ENCODE data around the gene RREB1.

Gene RREB1

DNA sequence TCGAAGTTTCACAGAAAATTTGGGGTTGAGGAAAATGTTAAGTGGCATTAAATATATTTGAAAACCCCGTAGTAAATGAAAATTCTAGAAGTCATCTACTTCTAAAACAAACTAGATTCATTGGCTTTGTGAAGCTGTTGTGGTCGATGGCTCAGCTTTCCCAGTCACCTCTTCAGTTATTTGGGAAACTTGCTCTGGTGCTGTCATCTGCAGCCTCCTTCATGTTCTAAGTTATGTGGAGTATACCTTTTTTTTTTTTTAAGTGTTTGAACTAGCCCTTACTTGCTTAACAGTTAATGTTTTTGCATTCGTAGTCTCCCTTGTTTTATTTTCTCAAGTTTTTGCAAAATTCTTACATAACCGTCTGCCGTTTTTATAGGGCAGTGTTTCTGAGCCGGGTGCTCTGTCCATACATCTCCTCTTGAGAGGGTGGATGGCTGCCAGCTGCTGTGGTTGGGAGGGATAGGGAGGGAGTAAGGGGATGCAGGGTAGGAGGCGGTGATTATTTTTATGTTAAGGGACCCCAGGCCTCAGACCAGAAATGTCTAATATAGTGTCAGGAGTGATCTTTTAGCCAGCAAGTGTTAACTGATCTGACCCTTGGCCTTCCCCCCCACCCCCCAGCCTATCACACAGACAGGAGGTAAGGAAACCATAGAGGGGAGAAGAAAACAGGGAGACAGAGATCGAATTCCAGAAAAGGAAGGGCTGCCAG, 7.1 kb downstream of the RREB1 start:
- TF ChIP-seq, protein P1, sequence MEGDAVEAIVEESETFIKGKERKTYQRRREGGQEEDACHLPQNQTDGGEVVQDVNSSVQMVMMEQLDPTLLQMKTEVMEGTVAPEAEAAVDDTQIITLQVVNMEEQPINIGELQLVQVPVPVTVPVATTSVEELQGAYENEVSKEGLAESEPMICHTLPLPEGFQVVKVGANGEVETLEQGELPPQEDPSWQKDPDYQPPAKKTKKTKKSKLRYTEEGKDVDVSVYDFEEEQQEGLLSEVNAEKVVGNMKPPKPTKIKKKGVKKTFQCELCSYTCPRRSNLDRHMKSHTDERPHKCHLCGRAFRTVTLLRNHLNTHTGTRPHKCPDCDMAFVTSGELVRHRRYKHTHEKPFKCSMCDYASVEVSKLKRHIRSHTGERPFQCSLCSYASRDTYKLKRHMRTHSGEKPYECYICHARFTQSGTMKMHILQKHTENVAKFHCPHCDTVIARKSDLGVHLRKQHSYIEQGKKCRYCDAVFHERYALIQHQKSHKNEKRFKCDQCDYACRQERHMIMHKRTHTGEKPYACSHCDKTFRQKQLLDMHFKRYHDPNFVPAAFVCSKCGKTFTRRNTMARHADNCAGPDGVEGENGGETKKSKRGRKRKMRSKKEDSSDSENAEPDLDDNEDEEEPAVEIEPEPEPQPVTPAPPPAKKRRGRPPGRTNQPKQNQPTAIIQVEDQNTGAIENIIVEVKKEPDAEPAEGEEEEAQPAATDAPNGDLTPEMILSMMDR (conservative IDR thresholded peaks at IDR 0.05) = no peak
- H3K27ac ChIP-seq = peak overlapping the region; percentile 71

DNA sequence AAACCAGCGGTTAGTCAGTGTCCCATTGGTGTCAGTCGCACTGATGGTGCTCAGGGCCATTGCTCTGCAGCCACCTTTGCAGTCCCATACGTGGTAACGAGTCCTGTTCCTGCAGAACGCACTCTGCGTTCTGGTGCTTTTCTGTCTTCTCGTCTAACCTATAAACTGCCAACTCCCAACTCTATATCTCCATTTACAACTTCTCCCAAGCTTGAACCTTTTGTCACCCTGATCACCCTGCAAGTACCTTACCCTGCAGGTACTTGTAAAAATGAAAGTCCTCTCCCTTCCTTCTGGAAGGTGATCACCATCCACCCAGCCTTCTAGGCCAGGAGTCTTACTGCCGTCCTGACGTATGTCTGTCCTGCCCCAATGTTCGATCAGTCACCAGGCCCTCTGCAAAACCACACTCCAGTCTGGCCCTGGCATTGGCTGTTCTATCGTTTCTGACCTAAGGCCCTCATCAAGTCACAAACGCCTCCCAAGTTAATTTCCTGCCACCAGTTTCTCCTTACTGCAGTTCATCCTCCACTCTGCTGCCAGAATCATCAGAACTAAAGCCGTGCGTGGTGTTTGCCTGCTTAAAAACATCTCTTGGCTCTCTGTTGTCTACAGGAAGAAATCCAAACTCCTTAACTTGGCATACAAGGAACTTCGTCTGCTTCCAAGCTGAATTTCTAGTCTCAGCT, 7.9 kb downstream of the RREB1 start:
- no peak; the same call in 1 of the 2 replicates for TF ChIP-seq ZFX (IDR thresholded peaks at IDR 0.05)
- TF ChIP-seq, protein P1 (conservative IDR thresholded peaks at IDR 0.05) = no peak

DNA sequence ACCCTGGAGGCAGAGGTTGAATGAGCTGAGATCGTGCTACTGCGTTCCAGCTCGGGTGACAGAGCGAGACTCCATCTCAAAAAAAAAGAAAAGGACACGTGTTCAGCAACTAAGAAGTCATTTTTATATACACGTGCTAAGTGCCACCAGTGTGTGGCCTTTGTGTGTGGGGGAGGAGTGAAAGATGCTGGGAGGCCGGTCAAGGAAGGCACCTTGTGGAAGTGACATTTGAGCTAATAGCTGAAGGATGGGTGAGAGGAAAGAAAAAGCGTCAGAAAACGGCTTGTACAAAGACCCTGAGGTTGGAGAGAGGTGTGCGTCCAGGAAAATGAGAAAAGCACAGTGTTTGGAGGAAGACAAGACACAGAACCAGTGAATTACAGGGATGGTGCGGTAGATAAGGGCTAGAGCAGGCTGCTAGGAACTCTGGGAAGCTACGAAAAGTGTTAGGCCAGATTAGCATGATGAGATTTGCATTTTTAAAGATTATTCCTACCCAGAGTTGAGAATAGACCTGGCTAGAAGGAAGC, 11.6 kb downstream of the RREB1 start:
- no peak overlapping the region for H3K27ac ChIP-seq
- TF ChIP-seq, protein P1 (conservative IDR thresholded peaks at IDR 0.05) = no peak
- no peak for TF ChIP-seq ZFX (IDR thresholded peaks at IDR 0.05)

More for the DNA sequence above, 7.9 kb downstream of the RREB1 start:
- peak overlapping the region; percentile 71 for H3K27ac ChIP-seq

DNA sequence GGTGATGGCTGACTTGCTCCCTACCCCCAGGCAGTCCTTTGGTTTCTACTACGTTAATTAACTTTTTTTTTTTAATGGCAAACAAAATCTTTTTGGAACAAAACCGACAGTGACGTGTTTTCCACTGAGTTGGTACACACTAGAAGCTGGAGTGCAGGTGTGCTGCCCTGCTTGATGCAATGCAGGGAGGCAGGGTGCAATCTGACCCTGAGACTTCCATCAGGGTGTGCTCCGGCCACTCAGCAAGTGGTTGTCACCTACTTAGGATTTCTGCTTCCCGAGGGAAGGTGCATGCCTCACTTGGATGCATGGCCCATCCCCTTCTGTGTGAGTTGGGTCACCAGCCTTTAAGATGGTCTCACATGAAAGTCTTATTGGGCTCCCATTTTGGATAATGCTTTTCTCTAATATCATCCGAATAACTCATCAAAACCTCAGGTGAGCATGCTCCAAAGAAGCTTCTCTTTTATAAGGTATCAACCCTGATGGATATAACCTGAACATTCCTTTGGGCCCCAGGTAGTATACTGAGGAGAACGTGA, 14.0 kb downstream of the RREB1 start:
- no peak for TF ChIP-seq ZFX (IDR thresholded peaks at IDR 0.05)
- TF ChIP-seq, protein P1 (conservative IDR thresholded peaks at IDR 0.05) = no peak
- H3K27ac ChIP-seq = no peak overlapping the region

DNA sequence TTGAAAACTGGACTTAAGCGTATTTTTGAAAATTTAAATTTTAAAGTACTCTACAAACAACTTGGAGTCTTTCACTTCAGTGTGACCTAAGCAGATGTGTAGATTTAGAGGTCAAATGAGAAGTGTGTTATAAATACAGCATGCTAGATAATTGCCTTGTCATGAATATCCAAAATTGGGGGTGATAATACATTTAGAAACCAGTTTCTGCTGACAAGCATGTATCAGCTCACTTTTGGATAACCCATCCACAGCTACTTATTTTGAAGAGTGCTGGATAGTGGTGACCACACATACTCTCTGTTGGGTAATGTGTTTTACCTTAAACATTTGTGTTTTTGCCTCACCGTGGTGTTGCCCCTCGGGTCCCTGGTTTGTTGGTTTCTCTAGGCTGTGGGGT, 14.9 kb downstream of the RREB1 start:
- no peak overlapping the region for H3K27ac ChIP-seq
- TF ChIP-seq ZFX (IDR thresholded peaks at IDR 0.05) = no peak
- TF ChIP-seq, protein P1 (conservative IDR thresholded peaks at IDR 0.05) = no peak

DNA sequence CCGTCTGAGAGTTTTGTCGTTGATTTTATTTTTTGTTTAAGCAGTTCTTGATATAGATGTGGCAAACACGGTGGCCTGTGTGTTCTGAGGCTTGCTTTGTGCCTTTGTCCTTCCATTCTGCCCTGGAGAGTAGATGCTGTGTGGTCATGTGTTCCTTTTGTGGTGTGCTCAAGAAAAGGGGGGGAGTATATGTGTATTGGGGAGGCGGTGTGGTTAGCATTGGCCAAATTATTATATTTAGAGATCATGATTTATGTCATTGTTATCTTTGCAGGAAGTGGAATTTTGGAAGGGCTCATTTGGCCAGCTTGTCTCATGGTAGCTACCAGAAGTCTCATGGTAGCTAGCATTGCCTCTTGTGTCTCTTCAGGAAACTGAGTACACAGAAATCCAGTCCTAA, 16.4 kb downstream of the RREB1 start:
- TF ChIP-seq ZFX (IDR thresholded peaks at IDR 0.05) = no peak
- TF ChIP-seq, protein P1 (conservative IDR thresholded peaks at IDR 0.05) = no peak
- H3K27ac ChIP-seq = no peak overlapping the region

DNA sequence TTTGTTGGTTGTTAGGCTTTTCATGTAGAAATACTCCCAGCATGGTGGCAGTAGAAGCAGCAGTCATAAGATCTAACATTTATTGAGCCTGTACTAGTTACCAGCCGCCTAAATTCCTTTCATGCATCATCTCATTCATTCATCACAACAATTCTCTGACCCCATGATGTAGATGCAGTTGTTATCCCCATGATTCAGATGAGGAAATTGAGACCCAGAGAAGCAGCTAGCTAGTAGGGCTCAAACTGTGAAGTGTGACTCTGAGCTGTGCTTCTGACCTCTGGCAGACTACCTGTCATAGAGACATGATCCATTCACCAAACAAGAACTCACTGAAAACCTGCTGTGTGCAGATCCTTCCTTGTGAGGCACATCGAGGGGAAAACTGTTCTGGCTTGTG, 16.9 kb downstream of the RREB1 start:
- no peak for TF ChIP-seq ZFX (IDR thresholded peaks at IDR 0.05)
- TF ChIP-seq, protein P1 (conservative IDR thresholded peaks at IDR 0.05) = no peak
- H3K27ac ChIP-seq = no peak overlapping the region; the same call in 1 of the 2 replicates
